ENCODE data around the gene LOXL3. TPM values are rescaled to one million over a fixed set of nuclear protein-coding genes. Genes with fewer than 3 reads are reported as not detected.

LOXL3 gene
- total and polyA plus RNA-seq, 2 experiments from 2014 or later, result 11.2 to 13.6 TPM

DNA sequence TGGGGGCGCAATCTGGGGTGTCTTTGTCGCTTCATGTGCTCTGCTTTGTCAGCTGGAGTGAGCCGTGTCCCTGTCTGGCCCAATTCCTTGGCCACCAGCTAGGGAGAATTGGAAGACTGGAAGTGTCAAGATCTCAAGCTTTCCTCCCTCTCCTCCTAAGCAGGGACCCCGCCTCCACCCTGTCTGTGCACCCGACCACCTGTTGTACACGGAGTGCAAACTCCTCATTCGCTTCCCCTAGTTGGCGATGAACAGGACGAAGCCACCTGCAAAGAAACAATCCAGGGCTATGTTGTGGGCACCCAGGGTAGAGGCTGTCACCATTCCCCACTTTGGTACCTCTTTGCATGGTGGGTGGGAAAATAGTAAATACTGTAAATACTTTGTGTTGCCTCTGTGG is 26.0 kb downstream of the LOXL3 start:
- WGBS (ENCODE audit: low lambda C conversion rate, missing lambda C conversion rate), result 97% methylated on average over 9 of the region's 9 CpGs

GRCh38 chr2:74526649-74527230 is 27.0 kb downstream of the LOXL3 start:
- no peak for TF ChIP-seq EZH2phosphoT487 (IDR thresholded peaks at IDR 0.05; ENCODE audit: low read depth, severe bottlenecking, unreplicated experiment)
- TF ChIP-seq EZH2 (IDR thresholded peaks at IDR 0.05; ENCODE audit: borderline replicate concordance), result no peak
- TF ChIP-seq, protein P1, sequence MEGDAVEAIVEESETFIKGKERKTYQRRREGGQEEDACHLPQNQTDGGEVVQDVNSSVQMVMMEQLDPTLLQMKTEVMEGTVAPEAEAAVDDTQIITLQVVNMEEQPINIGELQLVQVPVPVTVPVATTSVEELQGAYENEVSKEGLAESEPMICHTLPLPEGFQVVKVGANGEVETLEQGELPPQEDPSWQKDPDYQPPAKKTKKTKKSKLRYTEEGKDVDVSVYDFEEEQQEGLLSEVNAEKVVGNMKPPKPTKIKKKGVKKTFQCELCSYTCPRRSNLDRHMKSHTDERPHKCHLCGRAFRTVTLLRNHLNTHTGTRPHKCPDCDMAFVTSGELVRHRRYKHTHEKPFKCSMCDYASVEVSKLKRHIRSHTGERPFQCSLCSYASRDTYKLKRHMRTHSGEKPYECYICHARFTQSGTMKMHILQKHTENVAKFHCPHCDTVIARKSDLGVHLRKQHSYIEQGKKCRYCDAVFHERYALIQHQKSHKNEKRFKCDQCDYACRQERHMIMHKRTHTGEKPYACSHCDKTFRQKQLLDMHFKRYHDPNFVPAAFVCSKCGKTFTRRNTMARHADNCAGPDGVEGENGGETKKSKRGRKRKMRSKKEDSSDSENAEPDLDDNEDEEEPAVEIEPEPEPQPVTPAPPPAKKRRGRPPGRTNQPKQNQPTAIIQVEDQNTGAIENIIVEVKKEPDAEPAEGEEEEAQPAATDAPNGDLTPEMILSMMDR (IDR thresholded peaks at IDR 0.05; ENCODE audit: poor library complexity), result no peak
- WGBS (ENCODE audit: low lambda C conversion rate, missing lambda C conversion rate), result 97% methylated on average over 11 of the region's 11 CpGs
- Histone ChIP-seq H3K27ac (no peak overlapping the region), H3K9me3 (ENCODE audit: low read depth) (no peaks in the 10 kb centered on the region), H3K36me3 (replicated peaks; ENCODE audit: insufficient read depth, low read depth) (no peaks in the 10 kb centered on the region), H3K4me1 (ENCODE audit: insufficient read depth) (no peaks in the 10 kb centered on the region), H3K4me2 (no peak overlapping the region), H3K9me2 (replicated peaks; ENCODE audit: insufficient read depth) (no peaks in the 10 kb centered on the region), H3K4me3 (no peak overlapping the region), H4K20me1 (ENCODE audit: insufficient read depth, poor library complexity, severe bottlenecking) (peaks cover 7% of the 10 kb centered on the region), H3K79me2 (peaks cover 32% of the 10 kb centered on the region), H3K27me3 (no peaks in the 10 kb centered on the region), H2AFZ (no peak overlapping the region)
- DNase-seq (ENCODE audit: low spot score), result no peak

More for the DNA sequence above, 26.0 kb downstream of the LOXL3 start:
- H3K36me3 ChIP-seq (replicated peaks; ENCODE audit: insufficient read depth, low read depth), result no peaks in the 10 kb centered on the region
- H3K27ac ChIP-seq, result no peak overlapping the region
- no peaks in the 10 kb centered on the region for H3K9me3 ChIP-seq (ENCODE audit: low read depth)
- no peaks in the 10 kb centered on the region for H3K4me1 ChIP-seq (ENCODE audit: insufficient read depth)
- H3K4me2 ChIP-seq, result peak overlapping the region; percentile 97
- H3K27me3 ChIP-seq, result no peaks in the 10 kb centered on the region
- no peak for DNase-seq (ENCODE audit: low spot score)
- no peaks in the 10 kb centered on the region for H3K9me2 ChIP-seq (replicated peaks; ENCODE audit: insufficient read depth)
- H3K79me2 ChIP-seq, result peaks cover 32% of the 10 kb centered on the region
- H4K20me1 ChIP-seq (ENCODE audit: insufficient read depth, poor library complexity, severe bottlenecking), result peaks cover 7% of the 10 kb centered on the region
- TF ChIP-seq EZH2phosphoT487 (IDR thresholded peaks at IDR 0.05; ENCODE audit: low read depth, severe bottlenecking, unreplicated experiment) (no peak), EZH2 (IDR thresholded peaks at IDR 0.05; ENCODE audit: borderline replicate concordance) (no peak)
- TF ChIP-seq, protein P1 (IDR thresholded peaks at IDR 0.05; ENCODE audit: poor library complexity), result no peak
- no peak overlapping the region for H3K4me3 ChIP-seq
- H2AFZ ChIP-seq, result no peak overlapping the region

DNA sequence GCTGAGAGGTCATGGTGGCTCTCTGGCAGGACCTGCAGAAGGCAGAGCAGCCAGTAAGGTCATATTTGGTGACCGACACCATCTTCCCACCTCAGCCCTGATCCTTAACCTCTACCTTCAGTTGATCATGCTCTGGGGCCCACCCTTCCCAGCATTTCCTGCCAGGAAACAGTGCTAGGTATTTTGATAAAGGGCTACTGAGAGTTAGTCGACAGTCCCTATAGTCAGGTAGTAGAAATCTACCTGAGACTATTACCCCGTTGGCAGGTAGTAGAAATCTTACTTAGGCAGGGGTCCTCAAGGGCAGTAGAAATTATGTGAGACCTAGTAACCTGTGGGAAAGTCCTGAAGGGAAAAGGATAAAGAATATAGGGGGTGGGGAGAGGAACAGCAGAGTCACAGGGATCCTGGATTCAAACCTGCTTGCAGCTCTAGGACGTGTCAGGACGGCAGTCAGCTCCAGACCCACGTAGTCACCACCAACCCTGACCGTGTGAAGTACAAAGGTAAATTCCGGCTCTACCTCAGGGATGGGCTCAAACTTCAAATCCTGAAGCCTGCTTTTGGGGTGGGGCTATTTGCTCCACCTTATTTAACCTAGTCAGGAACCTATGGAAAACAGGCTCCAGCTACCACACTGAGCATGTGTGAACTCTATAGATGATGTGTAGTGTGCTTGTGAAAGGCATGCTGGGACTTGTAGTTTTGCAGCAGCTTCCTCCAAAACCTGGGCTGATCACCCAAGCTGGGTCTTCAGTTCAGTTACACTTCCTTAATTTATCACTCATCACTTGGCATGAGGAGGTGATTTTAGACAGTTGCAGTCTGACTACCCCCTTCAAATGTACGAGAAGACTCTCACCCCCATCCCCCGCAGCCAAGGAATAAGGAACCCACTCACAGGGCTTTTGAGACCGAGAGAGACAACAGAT is 27.8 kb downstream of the LOXL3 start, which contains the start of gene DQX1:
TSS of gene DQX1 (minus strand) at position 515 of the 932 bp plus-strand sequence. CDS start at position 13, 502 bp downstream.
- H3K9me3 ChIP-seq (ENCODE audit: low read depth), result no peaks in the 10 kb centered on the region
- H2AFZ ChIP-seq, result no peak within 1 kb of the TSS
- 94% methylated on average over 11 of the region's 11 CpGs for WGBS (ENCODE audit: low lambda C conversion rate, missing lambda C conversion rate)
- H3K4me2 ChIP-seq, result peak within 1 kb of the TSS; percentile 10
- no peak within 1 kb of the TSS for H3K4me3 ChIP-seq
- peaks cover 28% of the 10 kb centered on the region for H3K79me2 ChIP-seq
- TF ChIP-seq, protein P1 (IDR thresholded peaks at IDR 0.05; ENCODE audit: poor library complexity), result no peak
- no peak for TF ChIP-seq EZH2 (IDR thresholded peaks at IDR 0.05; ENCODE audit: borderline replicate concordance)
- no peak for TF ChIP-seq EZH2phosphoT487 (IDR thresholded peaks at IDR 0.05; ENCODE audit: low read depth, severe bottlenecking, unreplicated experiment)
- DNase-seq (ENCODE audit: low spot score), result peak; percentile 32
- H4K20me1 ChIP-seq (ENCODE audit: insufficient read depth, poor library complexity, severe bottlenecking), result peaks cover 7% of the 10 kb centered on the region
- H3K36me3 ChIP-seq (replicated peaks; ENCODE audit: insufficient read depth, low read depth), result no peaks in the 10 kb centered on the region
- H3K27ac ChIP-seq, result no peak within 1 kb of the TSS
- no peaks in the 10 kb centered on the region for H3K27me3 ChIP-seq
- no peaks in the 10 kb centered on the region for H3K9me2 ChIP-seq (replicated peaks; ENCODE audit: insufficient read depth)
- no peaks in the 10 kb centered on the region for H3K4me1 ChIP-seq (ENCODE audit: insufficient read depth)

All from hepatocyte (in vitro differentiated cells).